NCI-H2081 treated with DMSO at 0.1 percent for 48 hours (cell line): ENCODE measurements around the gene HMGB1.

Experiments used
- DNase-seq: peaks from one replicate; lab custom pipeline; 2025; lab: John Stamatoyannopoulos, UW

The HMGB1 gene

DNA sequence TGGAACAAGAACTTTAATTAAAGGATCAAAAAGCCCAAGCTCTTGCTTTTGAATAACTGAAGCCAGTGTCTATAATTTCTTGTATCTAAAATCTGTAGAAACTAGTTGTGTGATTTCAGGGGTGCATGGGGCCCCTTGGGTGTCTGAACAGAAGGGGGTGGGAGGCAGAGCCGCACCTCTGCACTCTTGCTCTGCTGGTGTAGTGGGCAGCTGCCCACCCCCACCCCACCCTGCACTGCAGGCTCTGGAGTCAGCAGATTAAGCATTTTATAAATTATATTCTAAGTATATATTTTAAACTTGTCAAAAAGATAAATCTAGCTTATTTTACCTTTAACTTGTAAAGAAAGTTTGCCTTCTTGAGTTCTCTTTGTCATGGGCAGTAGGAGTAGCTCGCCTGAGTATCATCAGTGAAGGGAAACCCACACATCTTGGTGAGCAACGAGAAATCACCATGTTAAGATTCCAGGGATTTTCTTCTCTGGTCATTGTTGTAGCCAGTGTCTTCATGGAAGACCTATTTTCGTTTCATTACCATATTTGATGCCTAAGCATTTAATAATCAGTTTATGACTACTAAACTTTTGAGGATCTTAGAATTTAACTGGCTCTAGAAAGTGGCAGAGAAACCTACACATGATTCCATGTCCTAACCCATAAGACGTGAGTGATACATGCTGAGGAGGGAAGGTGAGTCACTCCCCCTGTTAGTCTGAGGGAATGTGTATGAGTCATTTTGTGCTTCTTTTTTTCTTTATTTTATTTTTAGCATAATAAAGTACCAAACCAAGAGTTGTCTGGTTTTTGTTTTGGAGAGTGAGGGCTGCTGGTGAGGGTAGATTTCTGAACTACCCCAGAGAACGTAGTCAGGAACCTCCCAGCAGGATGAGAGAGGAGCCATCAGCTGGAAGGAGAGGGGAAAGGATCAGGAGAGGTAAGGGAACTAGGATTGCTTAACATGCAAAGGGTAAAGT, 35.7 kb downstream of the HMGB1 start:
- no peak for DNase-seq

- no peak for DNase-seq
Measured at GRCh38 chr13:30429235-30429634, 36.5 kb downstream of the HMGB1 start.

- DNase-seq: no peak
Measured at GRCh38 chr13:30423891-30424290, 41.8 kb downstream of the HMGB1 start.

DNA sequence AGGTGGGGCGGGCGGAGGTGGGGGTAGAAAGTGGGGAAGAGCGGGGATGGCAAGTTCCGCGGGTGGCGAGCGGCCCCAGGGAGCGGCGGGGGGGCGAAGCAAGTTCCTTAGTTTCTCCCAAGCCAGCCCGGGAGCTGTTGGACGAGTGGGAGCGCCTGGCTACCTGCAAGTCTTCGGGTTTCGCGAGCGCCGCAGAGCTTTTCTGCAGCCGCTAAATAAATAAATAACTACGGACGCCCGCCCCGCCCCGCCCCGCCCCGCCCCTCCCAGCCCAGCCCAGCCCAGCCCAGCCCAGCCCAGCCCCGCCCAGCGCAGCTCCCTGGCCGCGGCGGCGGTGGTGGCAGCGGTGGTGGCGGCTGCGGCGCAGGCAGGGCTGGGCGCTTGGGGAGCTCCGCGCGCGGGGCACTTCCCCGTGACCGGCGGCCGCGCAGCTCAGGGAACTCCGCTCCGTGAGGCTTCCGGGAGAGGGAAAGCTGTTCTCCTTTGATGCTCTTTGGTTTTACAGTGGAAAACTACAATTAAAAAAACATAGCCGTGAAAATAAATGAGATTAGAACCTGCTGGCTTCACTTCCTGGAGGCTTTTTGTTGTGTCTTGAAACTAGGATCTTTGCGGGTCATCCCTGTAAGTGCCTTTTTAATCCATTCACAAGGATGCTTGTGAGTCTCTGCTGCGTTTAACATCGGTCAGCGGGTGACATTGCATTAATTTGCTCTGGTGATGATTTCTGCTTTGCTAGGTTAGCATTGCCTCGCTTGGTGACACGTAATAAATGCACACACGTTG, 43.5 kb downstream of the HMGB1 start, which contains the start of gene UBE2L5:
UBE2L5 (plus strand) TSS at position 440 of the 786 bp plus-strand sequence. CDS start 5,498 bp downstream, outside the sequence.
- no peak for DNase-seq

GRCh38 chr13:30421093-30422053, 44.4 kb downstream of the HMGB1 start:
- DNase-seq: no peak

DNA sequence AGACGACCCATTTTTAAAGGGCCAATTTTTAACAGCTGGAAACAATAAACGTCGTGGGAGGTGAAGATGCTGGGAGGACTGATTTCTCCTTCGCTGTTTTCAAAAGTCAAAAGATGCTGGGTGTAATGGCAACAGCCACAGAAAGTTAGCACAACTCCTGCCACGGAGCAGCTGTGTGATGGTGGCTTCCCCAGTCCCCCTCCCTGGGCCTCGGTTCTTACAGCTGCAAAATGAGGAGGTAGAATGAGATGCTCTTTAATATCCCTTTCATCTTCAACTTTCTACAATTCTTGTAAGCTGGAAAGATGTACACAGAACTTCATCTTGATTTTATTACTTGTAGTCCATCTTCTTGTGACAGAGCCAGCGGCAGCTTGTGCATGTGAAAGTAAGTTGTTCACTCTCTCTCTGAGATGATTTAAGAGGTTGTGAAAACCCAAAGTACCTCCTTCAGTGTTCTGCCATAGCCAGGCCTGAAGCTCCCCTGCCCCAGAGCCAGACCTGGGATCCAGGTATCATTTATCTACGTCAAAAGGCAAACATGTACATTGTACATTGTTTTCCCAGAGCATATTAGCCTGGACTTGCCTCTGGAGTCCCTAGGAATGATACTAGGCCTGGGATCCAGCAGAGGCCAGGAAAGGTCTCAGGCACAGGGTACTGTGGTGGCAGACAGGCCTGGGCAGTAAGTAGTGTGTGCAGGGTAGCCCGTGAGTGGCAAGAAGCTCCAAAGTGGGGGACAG, 46.8 kb downstream of the HMGB1 start:
- DNase-seq: no peak

- no peak for DNase-seq
Measured at GRCh38 chr13:30418075-30418716, 47.5 kb downstream of the HMGB1 start.

GRCh38 chr13:30416471-30416870, 49.3 kb downstream of the HMGB1 start:
- DNase-seq: no peak

GRCh38 chr13:30415430-30416030, 50.2 kb downstream of the HMGB1 start:
- DNase-seq: no peak

- no peak for DNase-seq
Measured at GRCh38 chr13:30413842-30414241, 51.9 kb downstream of the HMGB1 start.

- no peak for DNase-seq
Measured at GRCh38 chr13:30412346-30412745, 53.4 kb downstream of the HMGB1 start.

DNA sequence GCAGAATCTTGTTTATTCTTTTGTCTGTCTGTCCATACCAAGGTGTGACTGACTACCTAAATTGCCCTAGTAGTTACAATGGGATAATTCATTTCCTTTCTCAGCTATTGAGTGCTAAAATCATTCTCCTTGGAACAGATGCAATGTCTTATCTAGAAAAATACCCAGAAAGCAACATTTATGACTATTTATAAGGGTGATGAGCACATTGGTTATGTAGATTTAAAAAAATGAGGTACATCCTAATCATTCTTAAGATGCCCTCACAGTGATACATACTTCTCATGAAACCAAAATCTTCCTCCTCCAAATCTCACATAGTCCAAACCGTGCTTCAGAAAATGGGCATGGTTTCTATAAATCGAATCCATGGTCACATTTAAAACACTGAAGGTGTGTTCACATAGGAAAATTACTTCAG, 55.0 kb downstream of the HMGB1 start:
- no peak for DNase-seq

- DNase-seq: no peak
Measured at GRCh38 chr13:30409886-30410704, 55.6 kb downstream of the HMGB1 start.

DNA sequence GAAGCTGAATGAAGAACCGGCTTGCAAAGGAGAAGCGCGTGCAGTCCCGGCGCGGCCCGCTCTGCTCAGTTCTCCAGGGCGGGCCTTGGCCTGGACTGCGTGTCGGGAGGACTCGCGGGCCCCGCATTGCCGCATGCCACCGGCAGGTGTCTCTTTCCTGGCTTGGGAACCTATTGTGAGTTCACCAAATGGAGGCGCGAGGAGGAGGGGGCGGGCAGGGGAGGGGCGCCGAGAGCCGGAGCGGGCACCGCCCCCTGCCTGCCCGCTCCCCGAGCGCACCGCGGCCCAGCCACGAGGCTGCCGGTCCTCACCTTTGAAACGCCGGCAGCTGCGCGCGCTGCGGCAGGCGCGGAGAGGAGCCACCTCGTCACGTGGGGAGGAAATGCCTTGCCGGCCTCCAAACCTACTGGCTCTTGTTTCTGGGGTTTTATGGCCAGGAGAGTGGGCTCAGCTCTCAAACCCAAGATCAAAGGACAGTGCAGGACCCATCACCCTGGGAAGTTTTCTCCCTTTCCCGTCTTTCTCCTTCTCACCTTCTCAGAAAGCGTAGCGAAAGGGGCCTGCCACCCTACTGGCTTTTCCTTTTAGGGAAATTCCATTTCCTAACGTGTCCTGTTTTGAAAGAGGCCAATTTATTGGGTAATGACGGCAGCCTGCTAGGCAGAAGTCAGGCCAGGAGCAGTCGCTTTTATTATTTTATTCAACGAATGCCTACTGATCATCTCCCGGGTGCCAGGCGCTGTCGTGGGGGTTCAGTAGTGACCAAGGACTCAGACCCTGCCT, 57.2 kb downstream of the HMGB1 start:
- no peak for DNase-seq

DNA sequence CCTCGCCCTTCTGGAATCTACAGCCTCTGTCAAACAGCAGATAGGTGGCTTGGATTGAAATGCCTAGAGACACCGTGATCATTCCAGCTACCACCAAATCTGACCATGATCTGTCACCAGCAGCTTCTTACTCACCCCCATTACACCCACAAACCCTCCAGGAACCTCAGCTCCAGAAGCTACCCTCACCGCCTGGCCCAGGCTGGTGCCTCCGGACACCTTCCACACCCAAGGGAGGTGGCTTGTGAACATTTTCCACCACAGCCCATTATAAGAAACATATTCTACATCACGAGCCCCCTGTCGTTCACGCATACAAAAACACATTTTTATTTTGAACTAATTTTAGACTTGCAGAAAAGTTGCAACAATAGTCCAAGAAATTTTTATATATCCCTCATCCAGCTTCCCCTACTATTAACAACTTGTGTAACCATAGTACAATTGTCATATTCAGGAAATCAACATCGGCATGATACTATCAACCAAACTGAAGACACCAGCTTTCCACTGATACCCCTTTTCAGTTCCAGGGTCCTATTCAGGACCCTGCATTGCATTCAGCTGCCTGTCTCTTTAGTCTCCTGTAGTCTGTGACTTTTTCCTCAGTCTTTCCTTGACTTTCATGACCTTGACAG, 58.8 kb downstream of the HMGB1 start:
- no peak for DNase-seq
